GM20000 (cell line): ENCODE results near the gene TMEM38B.
"Not testable (repeated sequence)": the region's sequence is repeated elsewhere in the genome, so short reads cannot be mapped to it uniquely, and the experiment has no call there.

Source experiments
- DNase-seq: peaks from one replicate; pipeline ENCODE4 v3.0.0; 2012; ENCODE audit warnings: low spot score
- TF ChIP-seq, protein P1 (sequence below): IDR thresholded peaks from 2 replicates; pipeline ENCODE4 v1.5.1; 2012; ENCODE audit warnings: mild to moderate bottlenecking, control low read depth; ENCODE audit errors: extremely low read depth, missing control alignments

The TMEM38B gene

DNA sequence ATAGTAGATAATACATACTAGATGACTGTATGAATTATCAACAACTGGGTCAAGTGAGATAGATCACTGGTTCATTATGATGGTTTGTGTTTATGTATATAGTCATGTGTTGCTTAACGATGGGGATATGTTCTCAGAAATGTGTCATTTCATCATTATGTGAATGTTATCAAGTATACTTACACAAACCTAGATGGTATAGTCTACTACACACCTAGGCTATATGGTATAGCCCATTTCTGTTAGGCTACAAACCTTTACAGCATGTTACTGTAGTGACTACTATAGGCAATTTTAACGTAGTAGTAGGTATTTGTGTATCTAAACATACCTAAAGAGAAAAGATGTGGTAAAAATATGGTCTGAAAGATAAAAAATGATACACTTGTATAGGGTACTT is 31.0 kb downstream of the TMEM38B start:
- TF ChIP-seq, protein P1, sequence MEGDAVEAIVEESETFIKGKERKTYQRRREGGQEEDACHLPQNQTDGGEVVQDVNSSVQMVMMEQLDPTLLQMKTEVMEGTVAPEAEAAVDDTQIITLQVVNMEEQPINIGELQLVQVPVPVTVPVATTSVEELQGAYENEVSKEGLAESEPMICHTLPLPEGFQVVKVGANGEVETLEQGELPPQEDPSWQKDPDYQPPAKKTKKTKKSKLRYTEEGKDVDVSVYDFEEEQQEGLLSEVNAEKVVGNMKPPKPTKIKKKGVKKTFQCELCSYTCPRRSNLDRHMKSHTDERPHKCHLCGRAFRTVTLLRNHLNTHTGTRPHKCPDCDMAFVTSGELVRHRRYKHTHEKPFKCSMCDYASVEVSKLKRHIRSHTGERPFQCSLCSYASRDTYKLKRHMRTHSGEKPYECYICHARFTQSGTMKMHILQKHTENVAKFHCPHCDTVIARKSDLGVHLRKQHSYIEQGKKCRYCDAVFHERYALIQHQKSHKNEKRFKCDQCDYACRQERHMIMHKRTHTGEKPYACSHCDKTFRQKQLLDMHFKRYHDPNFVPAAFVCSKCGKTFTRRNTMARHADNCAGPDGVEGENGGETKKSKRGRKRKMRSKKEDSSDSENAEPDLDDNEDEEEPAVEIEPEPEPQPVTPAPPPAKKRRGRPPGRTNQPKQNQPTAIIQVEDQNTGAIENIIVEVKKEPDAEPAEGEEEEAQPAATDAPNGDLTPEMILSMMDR = no peak
- DNase-seq = no peak

DNA sequence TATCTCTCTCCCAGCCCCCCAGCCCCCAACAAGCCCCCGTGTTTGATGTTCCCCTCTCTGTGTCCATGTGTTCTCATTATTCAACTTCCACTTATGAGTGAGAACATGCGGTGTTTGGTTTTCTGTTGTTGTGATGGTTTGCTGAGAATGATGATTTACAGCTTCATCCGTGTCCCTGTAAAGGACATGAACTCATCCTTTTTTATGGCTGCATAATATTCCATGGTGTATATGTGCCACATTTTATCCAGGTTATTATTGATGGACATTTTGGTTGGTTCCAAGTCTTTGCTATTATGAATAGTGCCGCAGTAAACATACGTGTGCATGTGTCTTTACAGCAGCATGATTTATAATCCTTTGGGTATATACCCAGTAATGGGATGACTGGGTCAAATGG is 33.9 kb downstream of the TMEM38B start:
- not testable (repeated sequence) for DNase-seq

DNA sequence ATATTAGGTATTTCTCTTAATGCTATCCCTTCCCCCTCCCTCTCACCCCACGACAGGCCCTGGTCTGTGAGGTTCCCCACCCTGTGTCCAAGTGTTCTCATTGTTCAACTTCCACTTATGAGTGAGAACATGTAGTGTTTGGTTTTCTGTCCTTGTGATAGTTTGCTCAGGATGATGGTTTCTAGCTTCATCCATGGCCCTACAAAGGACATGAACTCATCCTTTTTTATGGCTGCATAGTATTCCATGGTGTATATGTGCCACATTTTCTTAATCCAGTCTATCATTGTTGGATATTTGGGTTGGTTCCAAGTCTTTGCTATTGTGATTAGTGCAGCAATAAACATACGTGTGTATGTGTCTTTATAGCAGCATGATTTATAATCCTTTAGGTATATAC is 37.1 kb downstream of the TMEM38B start:
- not testable (repeated sequence) for DNase-seq

DNA sequence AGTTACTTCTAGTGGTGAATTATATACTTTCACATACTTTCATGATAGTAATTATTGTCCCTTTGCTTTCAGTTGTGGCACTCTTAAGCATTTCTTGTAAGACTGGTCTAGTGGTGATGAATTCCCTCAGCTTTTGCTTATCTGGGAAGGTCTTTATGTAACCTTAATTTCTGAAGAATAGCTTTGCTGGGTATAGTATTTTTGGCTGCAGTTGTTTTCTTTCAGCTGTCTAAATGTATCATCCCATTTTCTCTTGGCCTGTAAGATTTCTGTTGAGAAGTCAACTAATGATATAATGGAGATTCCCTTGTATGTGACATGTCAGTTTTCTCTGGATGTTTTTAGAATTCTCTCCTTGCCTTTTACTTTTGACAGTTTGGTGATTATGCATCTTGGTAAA is 41.0 kb downstream of the TMEM38B start:
- DNase-seq = no peak
- TF ChIP-seq, protein P1 = no peak

DNA sequence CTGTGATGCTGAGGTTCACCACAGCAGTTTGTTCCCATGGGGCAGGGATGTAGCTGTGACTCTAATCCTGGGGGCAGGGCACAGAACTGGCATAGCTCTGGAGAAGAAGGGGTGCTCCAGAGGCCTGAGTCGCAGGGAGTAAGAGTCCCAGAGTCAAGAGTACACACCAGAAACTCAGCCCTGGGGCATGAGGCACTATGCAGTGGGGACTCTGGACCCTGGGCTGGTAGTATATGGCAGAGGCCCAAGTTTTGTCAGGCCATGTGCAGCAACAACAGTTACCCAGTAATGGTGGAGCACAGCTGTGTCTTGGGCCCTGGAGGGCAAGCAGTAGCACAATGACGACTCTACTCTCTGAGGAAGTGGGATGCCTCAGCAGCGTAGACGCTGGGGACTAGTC is 42.9 kb downstream of the TMEM38B start:
- TF ChIP-seq, protein P1 = no peak
- DNase-seq = no peak

DNA sequence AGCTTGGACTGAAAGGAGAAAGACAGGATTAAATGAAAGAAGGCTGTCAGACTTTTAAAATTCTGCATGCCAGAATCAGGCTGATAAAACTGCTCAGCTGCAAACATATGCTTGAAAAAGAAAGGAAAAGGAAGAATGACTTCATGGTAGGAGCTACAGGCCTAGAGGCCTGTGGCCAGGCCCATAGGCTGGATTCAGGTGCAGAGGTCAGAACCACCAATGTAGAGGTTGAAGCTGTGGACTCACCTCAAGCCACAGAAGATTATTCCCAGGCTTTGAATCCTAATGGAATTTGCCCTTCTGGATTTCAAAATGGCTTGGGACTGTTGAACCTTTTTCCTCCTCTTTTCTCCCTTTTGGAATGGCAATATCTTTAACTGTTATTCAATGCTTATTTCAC is 47.7 kb downstream of the TMEM38B start:
- TF ChIP-seq, protein P1 = no peak
- DNase-seq = no peak

DNA sequence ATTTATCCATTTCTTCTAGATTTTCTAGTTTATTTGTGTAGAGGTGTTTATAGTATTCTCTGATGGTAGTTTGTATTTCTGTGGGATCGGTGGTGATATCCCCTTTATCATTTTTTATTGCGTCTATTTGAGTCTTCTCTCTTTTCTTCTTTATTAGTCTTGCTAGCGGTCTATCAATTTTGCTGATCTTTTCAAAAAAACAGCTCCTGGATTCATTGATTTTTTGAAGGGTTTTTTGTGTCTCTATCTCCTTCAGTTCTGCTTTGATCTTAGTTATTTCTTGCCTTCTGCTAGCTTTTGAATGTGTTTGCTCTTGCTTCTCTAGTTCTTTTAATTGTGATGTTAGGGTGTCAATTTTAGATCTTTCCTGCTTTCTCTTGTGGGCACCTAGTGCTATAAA is 53.0 kb downstream of the TMEM38B start:
- not testable (repeated sequence) for DNase-seq

DNA sequence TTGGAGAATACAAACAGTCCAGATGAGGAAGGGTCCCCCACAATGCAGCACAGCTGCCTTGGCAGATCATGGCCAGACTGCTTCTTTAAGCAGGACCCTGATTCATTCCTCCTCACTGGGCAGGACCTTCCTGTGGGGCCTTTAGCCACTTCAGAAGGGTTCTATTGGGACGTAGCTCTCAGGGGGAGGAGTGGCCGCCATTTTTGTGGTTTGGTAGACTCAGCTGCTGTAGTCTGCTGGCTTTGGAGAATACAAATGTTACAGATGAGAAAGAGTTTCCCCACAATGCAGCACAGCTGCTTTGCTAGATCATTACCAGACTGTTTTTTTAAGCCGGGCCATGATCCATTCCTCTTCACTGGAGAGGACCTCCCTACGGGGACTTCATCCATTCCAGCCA is 57.4 kb downstream of the TMEM38B start:
- TF ChIP-seq, protein P1 = no peak
- DNase-seq = no peak

DNA sequence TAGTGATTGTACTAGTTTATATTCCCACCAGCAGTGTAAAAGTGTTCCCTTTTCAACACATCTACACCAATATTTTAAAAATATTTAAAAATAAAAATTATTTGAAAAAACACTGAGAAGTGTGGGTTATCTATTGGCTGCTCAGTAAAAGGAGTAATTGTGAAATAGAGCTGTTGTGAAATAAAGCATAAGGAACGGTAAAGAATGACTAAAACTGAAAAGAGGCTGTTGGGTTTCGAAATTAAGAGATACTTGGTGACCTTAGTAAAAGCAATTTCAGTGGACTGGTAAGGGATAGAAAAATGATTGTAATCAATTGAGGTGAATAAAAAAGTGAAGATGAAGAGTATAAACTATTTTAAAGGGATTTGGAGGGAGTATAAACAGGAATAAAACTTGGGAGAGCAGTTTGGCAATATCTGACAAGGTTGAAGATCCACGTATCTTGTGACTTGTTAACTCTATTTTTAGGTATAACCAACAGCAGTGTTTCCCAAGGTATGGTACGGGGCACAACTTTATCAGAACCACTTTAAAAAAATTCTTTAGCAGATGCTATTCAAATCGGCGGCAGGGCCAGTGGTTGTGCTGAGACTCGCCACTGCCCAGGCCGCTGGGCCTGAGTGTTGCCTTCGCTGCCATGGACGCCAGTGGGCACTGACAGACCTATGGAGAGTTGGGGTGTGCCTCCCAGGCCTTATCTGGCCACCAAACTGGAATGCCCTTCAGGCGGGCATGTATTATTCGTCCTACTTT is 63.3 kb downstream of the TMEM38B start:
- TF ChIP-seq, protein P1 = no peak
- no peak for DNase-seq
